ENCODE measurements around the gene TRIM47.

TRIM47 gene

GRCh38 chr17:75894049-75894733 lies 15.8 kb upstream of the TRIM47 start:
- in situ Hi-C loops (cut with MboI; ENCODE audit: low sequenced_read_pairs) = loop anchor here (25.0 kb wide), 1 partner anchor 107 kb away; the partner anchor contains the start of gene UNK

- in situ Hi-C loops (cut with MboI; ENCODE audit: low sequenced_read_pairs) = loop anchor here (25.0 kb wide), 1 partner anchor 106 kb away; the partner anchor contains the start of gene UNK
Measured at GRCh38 chr17:75893305-75894048, 15.1 kb upstream of the TRIM47 start.

- in situ Hi-C loops (cut with MboI; ENCODE audit: low sequenced_read_pairs) = loop anchor here (25.0 kb wide), 1 partner anchor 105 kb away; the partner anchor contains the start of gene UNK
Measured at GRCh38 chr17:75892556-75893224, 14.3 kb upstream of the TRIM47 start.

GRCh38 chr17:75891605-75892555 lies 13.5 kb upstream of the TRIM47 start:
- in situ Hi-C loops (cut with MboI; ENCODE audit: low sequenced_read_pairs) = loop anchor here (25.0 kb wide), 1 partner anchor 105 kb away; the partner anchor contains the start of gene UNK

GRCh38 chr17:75891022-75891604 lies 12.7 kb upstream of the TRIM47 start:
- in situ Hi-C loops (cut with MboI; ENCODE audit: low sequenced_read_pairs) = loop anchor here (25.0 kb wide), 1 partner anchor 104 kb away; the partner anchor contains the start of gene UNK

GRCh38 chr17:75889454-75889853 lies 11.1 kb upstream of the TRIM47 start:
- in situ Hi-C loops (cut with MboI; ENCODE audit: low sequenced_read_pairs) = loop anchor here (25.0 kb wide), 1 partner anchor 102 kb away; the partner anchor contains the start of gene UNK

- in situ Hi-C loops (cut with MboI; ENCODE audit: low sequenced_read_pairs) = loop anchor here (25.0 kb wide), 1 partner anchor 101 kb away; the partner anchor contains the start of gene UNK
Measured at GRCh38 chr17:75888484-75888883, 10.1 kb upstream of the TRIM47 start.

GRCh38 chr17:75885860-75886259 lies 7.5 kb upstream of the TRIM47 start:
- in situ Hi-C loops (cut with MboI; ENCODE audit: low sequenced_read_pairs) = loop anchor here (25.0 kb wide), 1 partner anchor 99 kb away; the partner anchor contains the start of gene UNK

- in situ Hi-C loops (cut with MboI; ENCODE audit: low sequenced_read_pairs) = loop anchor here (25.0 kb wide), 1 partner anchor 98 kb away; the partner anchor contains the start of gene UNK
Measured at GRCh38 chr17:75885431-75885830, 7.0 kb upstream of the TRIM47 start.

- in situ Hi-C loops (cut with MboI; ENCODE audit: low sequenced_read_pairs) = loop anchor here (25.0 kb wide), 1 partner anchor 95 kb away; the partner anchor contains the start of gene UNK
Measured at GRCh38 chr17:75881678-75882454, 3.5 kb upstream of the TRIM47 start.

GRCh38 chr17:75880266-75880665 lies 1.9 kb upstream of the TRIM47 start:
- in situ Hi-C loops (cut with MboI; ENCODE audit: low sequenced_read_pairs) = loop anchor here (25.0 kb wide), 1 partner anchor 93 kb away; the partner anchor contains the start of gene UNK

- in situ Hi-C loops (cut with MboI; ENCODE audit: low sequenced_read_pairs) = loop anchor here (25.0 kb wide), 1 partner anchor 90 kb away; the partner anchor contains the start of gene UNK
Measured at GRCh38 chr17:75877752-75878173, 618 bp downstream of the TRIM47 start.

GRCh38 chr17:75876938-75877751 lies 1.2 kb downstream of the TRIM47 start:
- in situ Hi-C loops (cut with MboI; ENCODE audit: low sequenced_read_pairs) = loop anchor here (25.0 kb wide), 1 partner anchor 90 kb away; the partner anchor contains the start of gene UNK

- in situ Hi-C loops (cut with MboI; ENCODE audit: low sequenced_read_pairs) = loop anchor here (25.0 kb wide), 1 partner anchor 89 kb away; the partner anchor contains the start of gene UNK
Measured at GRCh38 chr17:75876190-75876937, 2.0 kb downstream of the TRIM47 start.

- in situ Hi-C loops (cut with MboI; ENCODE audit: low sequenced_read_pairs) = loop anchor here (25.0 kb wide), 1 partner anchor 89 kb away; the partner anchor contains the start of gene UNK
Measured at GRCh38 chr17:75875940-75876189, 2.5 kb downstream of the TRIM47 start.

- in situ Hi-C loops (cut with MboI; ENCODE audit: low sequenced_read_pairs) = loop anchor here (25.0 kb wide), 1 partner anchor 88 kb away; the partner anchor contains the start of gene UNK
Measured at GRCh38 chr17:75875182-75875939, 3.0 kb downstream of the TRIM47 start.

Data from HL-60/S4 treated with retinoic acid at 250 ng/mL for 4 days and 3 days (cell line).